Measurements from ENCODE around the gene PDE7B.

Gene PDE7B

DNA sequence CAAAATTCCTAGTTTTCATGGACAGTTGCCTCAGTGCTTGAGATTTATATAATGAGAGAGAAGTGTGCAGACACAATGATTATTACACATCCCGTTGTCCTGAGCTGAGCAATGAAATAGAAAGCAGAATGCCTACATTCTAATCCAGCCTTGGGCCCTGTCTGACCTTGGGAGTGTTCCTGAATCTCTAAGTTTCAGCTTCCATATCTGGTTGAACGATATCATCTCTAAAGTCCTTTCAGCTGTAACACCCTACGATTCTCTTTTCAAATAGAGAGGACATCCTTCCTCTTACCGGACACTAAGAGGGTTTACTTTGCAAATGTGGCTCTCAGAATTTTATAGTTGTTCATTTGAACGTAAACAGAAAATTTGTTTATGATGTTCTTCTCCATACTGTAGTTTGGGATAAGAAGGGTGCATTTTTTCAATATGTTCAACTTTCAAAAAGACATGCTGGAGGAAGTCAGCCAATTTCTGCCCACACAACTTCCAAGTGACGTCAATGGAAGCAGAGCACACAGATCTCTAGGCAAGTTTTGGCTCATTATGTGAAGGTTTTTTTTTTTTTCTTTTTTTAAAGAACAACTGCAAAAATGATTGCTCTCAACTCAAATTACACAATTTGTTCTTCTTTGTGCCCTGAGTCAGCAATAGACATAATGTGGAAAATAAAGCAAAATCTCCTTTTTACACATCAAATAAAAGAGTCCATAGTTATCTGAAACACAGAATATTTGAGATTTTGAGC, 50.4 kb downstream of the PDE7B start:
- FAIRE-seq, result no peak
- DNase-seq (ENCODE audit: insufficient read length, low spot score), result no peak
- no peak for TF ChIP-seq POU2F2 (IDR thresholded peaks at IDR 0.05; ENCODE audit: low read depth, low read length)
- no peak for TF ChIP-seq SPI1 (IDR thresholded peaks at IDR 0.05; ENCODE audit: low read depth, low read length)
- no peak for TF ChIP-seq POLR2A (IDR thresholded peaks at IDR 0.05; ENCODE audit: low read depth, low read length)
- no peak for TF ChIP-seq TAF1 (IDR thresholded peaks at IDR 0.05; ENCODE audit: low read depth, low read length)
- TF ChIP-seq PAX5 (IDR thresholded peaks at IDR 0.05; ENCODE audit: insufficient read depth, low read length, severe bottlenecking), result no peak
- no peak for TF ChIP-seq POLR2AphosphoS5 (IDR thresholded peaks at IDR 0.05; ENCODE audit: low read depth, low read length)

DNA sequence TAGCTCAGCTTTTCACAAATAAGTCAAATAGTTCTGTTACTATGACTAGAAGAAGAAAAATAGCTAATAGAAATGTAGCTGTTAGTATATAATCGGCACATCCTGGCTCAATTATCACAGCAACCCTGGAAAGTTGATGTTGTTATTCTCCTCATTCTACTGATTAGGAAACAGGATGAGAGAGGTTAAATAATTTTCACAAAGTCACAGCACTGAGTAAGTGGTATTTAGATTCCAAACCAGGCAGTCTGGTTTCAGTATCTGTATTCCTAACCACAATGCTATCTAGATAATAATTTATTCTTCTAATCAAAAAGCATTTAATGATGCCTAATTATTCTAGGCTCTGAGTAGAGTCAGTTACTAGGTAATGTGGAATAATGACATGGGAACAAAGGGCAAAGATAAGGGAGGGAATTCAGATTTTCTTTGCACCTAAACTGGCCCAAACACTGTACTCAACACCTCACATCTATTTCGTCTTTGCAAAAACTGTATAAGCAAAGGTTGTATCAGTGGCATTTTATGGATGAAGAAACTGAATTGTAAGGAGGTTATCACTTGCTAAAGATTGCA, 51.3 kb downstream of the PDE7B start:
- peak; percentile 71 for FAIRE-seq
- no peak for DNase-seq (ENCODE audit: insufficient read length, low spot score)
- no peak for TF ChIP-seq PAX5 (IDR thresholded peaks at IDR 0.05; ENCODE audit: insufficient read depth, low read length, severe bottlenecking)

DNA sequence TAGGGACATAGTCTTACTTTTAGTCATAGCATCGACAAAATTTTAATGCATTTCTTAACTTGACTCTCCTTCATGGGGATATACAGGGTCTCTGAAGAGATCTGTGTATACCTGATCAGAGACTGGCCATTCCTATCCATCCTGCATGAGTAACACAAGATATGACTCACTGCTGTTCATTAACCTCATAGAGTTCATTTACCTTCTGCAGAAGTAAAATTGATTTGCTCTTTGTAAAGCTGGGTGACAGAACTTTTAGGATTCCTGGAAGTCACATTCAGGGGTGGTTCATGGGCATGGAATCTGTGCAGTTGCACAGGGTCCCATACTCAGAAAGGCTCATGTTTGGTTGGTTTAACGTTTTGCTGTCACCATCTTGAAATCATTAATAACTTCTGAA, 53.2 kb downstream of the PDE7B start:
- DNase-seq (ENCODE audit: insufficient read length, low spot score) (no peak), FAIRE-seq (no peak)
- TF ChIP-seq POLR2A (IDR thresholded peaks at IDR 0.05; ENCODE audit: low read depth, low read length) (no peak), PAX5 (IDR thresholded peaks at IDR 0.05; ENCODE audit: insufficient read depth, low read length, severe bottlenecking) (no peak), TAF1 (IDR thresholded peaks at IDR 0.05; ENCODE audit: low read depth, low read length) (no peak), POLR2AphosphoS5 (IDR thresholded peaks at IDR 0.05; ENCODE audit: low read depth, low read length) (no peak), POU2F2 (IDR thresholded peaks at IDR 0.05; ENCODE audit: low read depth, low read length) (no peak), SPI1 (IDR thresholded peaks at IDR 0.05; ENCODE audit: low read depth, low read length) (no peak)

DNA sequence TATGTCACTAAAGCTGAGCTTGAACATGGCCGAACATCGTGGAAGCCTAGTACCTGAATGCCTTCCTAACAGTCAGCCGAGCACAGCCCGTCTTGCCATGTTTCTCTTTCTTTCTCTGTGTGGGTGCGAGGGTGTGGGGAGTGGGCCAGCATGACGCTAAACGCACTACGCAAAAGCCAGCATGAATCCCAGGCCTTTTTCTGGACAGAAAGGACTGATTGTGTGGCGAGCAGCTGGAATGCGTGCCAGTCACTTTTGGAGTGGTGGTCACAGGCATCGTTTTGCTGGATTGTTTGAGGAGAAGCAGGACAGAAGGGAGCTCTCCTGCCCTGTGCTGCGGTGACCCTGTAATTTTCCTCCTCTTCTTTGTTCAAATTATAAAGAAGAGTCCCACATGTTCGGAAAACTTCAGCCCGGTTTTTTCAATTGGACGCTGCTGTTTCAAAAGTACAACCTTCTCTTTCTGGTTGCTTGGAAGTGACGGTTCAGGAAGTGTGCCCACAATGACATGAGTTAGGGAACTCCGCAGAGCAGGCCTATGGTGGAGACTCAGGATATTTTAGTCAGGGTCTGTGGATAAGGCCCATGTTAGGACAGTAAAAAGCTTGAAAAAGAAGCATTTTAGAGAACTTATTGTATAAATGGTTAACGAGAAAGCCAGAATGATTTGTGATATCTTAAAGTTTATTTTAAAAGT, 54.3 kb downstream of the PDE7B start:
- DNase-seq (ENCODE audit: insufficient read length, low spot score) (no peak), FAIRE-seq (no peak)
- TF ChIP-seq PAX5 (IDR thresholded peaks at IDR 0.05; ENCODE audit: insufficient read depth, low read length, severe bottlenecking) (no peak), POLR2AphosphoS5 (IDR thresholded peaks at IDR 0.05; ENCODE audit: low read depth, low read length) (no peak), POLR2A (IDR thresholded peaks at IDR 0.05; ENCODE audit: low read depth, low read length) (no peak), SPI1 (IDR thresholded peaks at IDR 0.05; ENCODE audit: low read depth, low read length) (no peak), POU2F2 (IDR thresholded peaks at IDR 0.05; ENCODE audit: low read depth, low read length) (no peak), TAF1 (IDR thresholded peaks at IDR 0.05; ENCODE audit: low read depth, low read length) (no peak)

DNA sequence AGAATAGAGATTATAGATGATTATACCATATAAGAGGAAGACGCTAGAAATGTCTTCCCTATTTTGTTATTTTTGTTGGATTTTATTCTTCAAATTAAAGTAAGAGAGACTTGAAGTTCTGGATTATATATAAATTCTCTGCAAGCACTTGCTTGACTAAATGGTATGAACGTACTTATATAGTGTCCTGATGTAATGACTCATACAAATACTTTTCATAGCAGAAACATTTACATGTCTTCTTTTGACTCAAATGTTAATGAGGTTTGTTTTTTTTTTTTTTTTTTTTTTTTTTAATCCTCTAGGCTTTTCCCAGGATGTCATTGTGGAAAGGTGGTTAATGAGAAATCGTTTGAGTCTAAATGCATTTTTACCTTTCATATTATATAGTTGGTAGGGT, 55.0 kb downstream of the PDE7B start:
- no peak for DNase-seq (ENCODE audit: insufficient read length, low spot score)
- TF ChIP-seq PAX5 (IDR thresholded peaks at IDR 0.05; ENCODE audit: insufficient read depth, low read length, severe bottlenecking) (no peak), TAF1 (IDR thresholded peaks at IDR 0.05; ENCODE audit: low read depth, low read length) (no peak), POU2F2 (IDR thresholded peaks at IDR 0.05; ENCODE audit: low read depth, low read length) (no peak), POLR2A (IDR thresholded peaks at IDR 0.05; ENCODE audit: low read depth, low read length) (no peak), SPI1 (IDR thresholded peaks at IDR 0.05; ENCODE audit: low read depth, low read length) (no peak), POLR2AphosphoS5 (IDR thresholded peaks at IDR 0.05; ENCODE audit: low read depth, low read length) (no peak)
- FAIRE-seq, result no peak

DNA sequence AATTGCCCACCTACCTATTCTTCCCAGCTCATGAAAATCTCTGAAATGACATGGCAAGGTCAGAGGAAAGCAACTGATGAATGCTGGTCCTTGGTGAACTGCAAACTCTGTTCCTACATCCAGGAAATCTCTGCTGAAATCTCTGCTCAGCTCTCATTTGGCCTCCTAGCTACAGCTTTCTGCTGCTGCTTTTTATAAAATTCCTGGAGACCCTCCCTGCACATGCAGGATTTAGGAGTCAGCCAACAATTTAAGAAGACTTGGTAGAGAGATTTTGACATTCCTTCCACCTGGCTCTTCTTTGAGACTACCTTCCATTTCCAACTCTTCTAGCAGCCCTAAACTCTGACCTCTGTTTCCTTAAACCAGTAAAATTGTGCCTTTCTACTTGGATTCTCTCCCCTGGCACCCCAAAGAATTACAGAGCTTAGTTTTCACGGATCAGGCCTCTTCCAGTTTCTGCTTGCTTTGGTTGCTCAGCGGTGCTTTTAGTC, 55.5 kb downstream of the PDE7B start:
- no peak for FAIRE-seq
- TF ChIP-seq TAF1 (IDR thresholded peaks at IDR 0.05; ENCODE audit: low read depth, low read length) (no peak), POU2F2 (IDR thresholded peaks at IDR 0.05; ENCODE audit: low read depth, low read length) (no peak)

DNA sequence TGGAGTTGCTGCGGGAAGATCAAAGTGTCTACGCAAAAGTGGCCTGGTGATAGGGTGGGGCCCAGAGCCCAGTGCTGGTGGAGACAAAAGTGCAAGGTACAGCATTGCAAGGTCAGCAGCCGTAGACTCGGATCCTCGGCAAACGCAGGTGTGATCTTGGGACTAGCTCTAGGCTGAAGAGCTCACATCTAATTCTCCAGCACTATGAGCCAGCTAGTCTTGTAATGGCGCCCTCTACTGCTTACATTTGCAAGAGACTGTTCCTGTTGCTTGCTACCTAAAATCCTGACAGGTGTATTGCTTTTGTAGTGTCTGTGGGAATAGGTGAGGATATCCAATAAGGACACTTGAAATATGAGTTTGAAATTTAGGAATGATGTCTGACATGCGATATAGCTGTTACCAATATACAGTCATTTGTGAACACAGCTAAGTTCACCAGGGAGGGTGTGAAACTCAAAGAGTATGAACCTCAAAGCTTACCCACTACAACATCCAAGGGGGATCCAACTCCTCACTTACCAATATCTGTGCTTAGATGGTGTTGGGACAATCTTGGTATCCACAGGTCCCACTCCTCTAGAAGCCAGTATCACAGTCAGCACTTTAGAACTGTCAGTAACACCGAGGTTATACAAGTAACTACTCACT, 58.4 kb downstream of the PDE7B start:
- TF ChIP-seq PAX5 (IDR thresholded peaks at IDR 0.05; ENCODE audit: insufficient read depth, low read length, severe bottlenecking) (no peak), SPI1 (IDR thresholded peaks at IDR 0.05; ENCODE audit: low read depth, low read length) (no peak), POLR2A (IDR thresholded peaks at IDR 0.05; ENCODE audit: low read depth, low read length) (no peak), POU2F2 (IDR thresholded peaks at IDR 0.05; ENCODE audit: low read depth, low read length) (no peak), TAF1 (IDR thresholded peaks at IDR 0.05; ENCODE audit: low read depth, low read length) (no peak), POLR2AphosphoS5 (IDR thresholded peaks at IDR 0.05; ENCODE audit: low read depth, low read length) (no peak)
- DNase-seq (ENCODE audit: insufficient read length, low spot score) (peak; percentile 22), FAIRE-seq (peak; percentile 94)

More for the DNA sequence above, 55.5 kb downstream of the PDE7B start:
- no peak for DNase-seq (ENCODE audit: insufficient read length, low spot score)

DNA sequence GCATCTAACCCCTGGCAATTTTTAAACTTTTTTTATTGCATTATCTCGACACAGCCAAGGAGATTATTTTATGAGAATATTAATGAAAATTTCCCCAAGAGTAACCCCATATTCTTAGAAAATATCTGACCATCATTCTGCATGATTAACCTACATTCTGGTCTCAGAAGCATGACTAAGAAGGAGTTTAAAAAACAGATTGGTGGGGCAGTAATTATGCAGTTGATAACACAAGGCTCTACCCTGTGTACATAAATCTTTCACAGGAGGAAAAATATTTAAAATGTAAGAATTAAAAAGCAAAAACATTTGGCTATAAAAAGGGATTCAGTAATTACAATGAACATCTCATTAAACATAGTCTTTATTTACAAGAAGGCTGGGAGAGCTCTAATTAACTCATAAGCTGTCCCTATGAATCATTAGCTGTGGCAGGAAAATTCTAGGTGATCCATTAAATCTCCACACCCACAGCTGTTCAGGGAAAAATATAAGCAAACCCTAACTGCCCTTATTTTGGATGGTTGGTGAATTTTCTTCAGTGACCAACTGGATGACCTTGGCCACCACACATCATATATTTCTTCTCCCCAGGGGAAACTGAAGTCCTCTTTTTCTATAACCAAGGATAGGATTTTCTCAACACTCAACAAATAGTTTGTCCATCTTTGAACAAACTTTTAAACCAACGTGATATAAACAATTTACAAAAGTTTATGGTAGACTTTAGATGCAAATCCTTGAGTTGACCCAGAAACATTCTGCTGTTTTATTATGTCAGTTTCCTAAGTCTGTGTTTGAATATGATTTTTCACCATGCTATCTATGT, 59.5 kb downstream of the PDE7B start:
- TF ChIP-seq SPI1 (IDR thresholded peaks at IDR 0.05; ENCODE audit: low read depth, low read length) (no peak), TAF1 (IDR thresholded peaks at IDR 0.05; ENCODE audit: low read depth, low read length) (no peak), POLR2A (IDR thresholded peaks at IDR 0.05; ENCODE audit: low read depth, low read length) (no peak), POU2F2 (IDR thresholded peaks at IDR 0.05; ENCODE audit: low read depth, low read length) (no peak), PAX5 (IDR thresholded peaks at IDR 0.05; ENCODE audit: insufficient read depth, low read length, severe bottlenecking) (no peak), POLR2AphosphoS5 (IDR thresholded peaks at IDR 0.05; ENCODE audit: low read depth, low read length) (no peak)
- no peak for DNase-seq (ENCODE audit: insufficient read length, low spot score)
- FAIRE-seq, result no peak
